ENCODE results near the gene ONECUT2. TPM values are rescaled to one million over a fixed set of nuclear protein-coding genes. Genes with fewer than 3 reads are reported as not detected.

Gene ONECUT2
- polyA plus RNA-seq, 3 donors: under 0.01 to 0.09 (median 0.01) TPM

DNA sequence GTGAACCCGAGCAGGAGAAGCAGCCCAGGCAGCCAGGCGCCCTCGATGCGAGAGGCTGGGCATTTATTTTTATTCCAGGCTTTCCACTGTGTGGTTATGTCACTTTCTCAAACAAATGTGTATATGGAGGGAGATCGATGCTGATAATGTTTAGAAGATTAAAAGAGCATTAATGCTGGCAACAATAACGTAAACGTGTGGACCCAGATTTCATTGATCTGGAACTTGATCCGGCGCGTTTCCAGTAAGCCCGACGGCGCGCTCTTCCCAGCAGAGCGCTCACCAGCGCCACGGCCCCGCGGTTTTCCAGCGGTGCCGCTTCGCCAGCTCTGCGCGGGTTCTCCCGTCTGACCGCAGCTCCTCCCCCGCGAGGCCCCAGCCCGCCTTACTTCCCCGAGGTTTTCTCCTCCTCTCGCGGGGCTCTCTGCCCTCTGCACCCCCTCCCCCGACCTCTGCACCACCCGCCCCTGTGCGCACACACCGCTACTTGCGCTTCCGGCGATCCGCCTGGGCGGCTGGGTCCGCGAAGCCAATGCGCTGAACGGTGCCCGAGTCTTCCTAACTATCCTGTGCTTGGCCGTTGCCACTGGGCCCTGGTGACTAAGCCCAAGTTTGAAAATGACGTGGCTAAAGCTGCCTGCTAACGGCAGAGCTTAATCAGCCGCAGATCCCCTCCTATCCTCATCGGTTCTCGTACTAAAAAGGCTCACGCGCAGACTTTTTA is 6.1 kb downstream of the ONECUT2 start:
- H3K27ac ChIP-seq (ENCODE audit: low read depth, low read length): no peak overlapping the region
- 2 to 3% (median 2%) methylated on average over 54 of the region's 54 CpGs for WGBS, 3 donors

DNA sequence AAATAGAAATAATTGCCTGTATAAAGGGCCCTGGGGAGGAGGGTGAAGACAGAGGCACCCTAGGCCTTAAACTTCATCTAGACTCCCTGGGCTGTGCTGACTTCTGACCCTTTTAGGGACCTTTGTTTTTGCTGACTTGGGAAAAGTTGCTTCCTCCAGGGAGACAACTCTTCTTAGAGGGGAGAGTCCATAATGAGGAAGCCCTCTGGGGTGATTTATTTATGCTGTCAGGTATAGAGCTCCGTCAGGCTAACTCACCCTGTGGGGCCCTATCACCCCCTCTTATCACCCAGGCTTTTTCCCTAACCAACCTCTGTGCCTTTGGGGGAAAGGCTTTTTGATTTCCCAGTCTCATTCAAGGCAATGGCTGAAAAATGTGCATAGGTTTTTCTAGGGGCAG is 8.1 kb downstream of the ONECUT2 start:
- WGBS, 3 donors: 3 to 20% (median 4%) methylated on average over 1 of the region's 1 CpG

DNA sequence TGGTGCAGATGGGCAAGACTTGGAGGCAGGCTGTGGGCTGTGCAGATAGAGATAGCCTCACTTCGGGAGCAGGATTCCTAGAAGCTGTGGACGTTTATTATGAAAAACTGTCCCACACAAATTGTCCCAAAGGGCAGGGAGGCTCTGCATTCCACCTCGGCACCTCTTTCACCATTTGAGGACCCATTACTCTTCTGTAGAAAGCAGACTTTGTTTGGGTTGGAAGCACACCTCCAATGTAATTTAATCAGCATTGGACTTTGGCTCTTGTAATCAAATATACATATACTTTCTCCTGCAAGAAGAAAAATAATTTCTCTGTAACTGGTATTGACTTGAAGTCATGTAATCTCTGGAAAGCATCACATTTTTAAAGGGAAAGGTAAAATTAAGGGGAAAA is 8.5 kb downstream of the ONECUT2 start:
- WGBS, 3 donors: 27 to 55% (median 41%) methylated on average over 3 of the region's 3 CpGs
- H3K27ac ChIP-seq (ENCODE audit: low read depth, low read length): no peak overlapping the region

More for the DNA sequence above, 8.1 kb downstream of the ONECUT2 start:
- no peak overlapping the region for H3K27ac ChIP-seq (ENCODE audit: low read depth, low read length)

DNA sequence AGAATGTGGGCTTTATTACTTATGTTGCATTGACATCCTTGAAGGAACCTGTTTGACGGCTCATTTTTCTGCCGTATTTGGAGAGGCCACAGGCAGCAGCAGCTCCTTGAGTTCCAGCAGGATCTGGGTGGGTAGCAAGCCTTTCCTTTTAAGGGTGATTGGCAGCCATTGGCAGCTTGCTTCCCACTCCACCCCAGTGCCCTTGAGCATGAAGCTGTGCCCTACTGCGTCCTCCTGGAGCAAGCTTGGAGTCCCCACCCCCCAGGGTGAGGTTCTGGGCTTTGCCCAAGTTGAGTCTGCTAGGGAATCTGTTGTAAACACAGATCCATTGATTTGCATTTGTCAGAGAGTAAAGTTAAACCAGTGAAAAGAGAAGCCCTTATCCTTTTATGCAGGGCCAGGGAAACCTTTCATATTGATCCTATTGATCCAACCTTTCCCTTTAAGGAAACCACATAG is 9.2 kb downstream of the ONECUT2 start:
- WGBS, 3 donors: 21 to 46% (median 39%) methylated on average over 3 of the region's 3 CpGs
- no peak overlapping the region for H3K27ac ChIP-seq (ENCODE audit: low read depth, low read length)

DNA sequence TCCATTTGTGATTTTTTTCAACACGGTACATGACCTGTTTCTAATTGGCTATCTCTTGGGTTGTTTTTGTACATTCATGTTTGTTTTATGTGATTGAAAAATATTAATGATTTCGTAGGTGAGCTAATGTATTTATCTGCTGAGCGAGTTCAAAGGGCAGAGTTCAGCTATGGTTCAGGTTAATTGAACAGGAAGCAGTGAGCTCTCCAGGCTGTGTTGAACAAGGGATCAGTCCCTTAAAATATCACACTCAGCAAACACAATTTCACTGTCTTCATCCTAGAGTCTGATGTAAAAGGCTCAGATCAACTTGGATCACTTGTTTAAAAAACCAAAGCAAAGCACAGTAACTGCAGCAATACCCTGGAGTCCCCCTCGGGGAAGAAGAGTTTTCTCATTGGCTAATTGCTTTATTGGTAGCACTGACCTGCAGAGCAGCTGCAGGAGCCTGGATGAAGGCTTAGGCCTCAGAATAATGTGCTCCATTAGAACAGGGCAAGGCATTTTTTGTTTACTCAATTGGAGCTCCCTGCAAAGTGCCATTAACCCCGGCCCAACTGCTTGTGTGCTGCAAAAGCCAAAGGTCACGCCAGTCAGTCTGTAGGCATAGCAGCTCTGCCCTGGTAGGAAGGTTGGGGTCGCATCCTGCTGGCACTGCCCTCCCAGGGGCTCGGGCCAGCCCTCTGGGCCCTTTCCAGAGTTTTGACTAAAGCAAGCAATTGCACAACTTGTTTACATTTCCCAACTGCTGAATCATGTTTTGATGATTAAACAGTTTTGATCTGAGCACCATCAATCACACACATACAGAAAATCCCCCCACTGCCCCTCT is 10.5 kb downstream of the ONECUT2 start:
- no peak overlapping the region for H3K27ac ChIP-seq (ENCODE audit: low read depth, low read length)
- WGBS, 3 donors: 25 to 37% (median 26%) methylated on average over 8 of the region's 8 CpGs

DNA sequence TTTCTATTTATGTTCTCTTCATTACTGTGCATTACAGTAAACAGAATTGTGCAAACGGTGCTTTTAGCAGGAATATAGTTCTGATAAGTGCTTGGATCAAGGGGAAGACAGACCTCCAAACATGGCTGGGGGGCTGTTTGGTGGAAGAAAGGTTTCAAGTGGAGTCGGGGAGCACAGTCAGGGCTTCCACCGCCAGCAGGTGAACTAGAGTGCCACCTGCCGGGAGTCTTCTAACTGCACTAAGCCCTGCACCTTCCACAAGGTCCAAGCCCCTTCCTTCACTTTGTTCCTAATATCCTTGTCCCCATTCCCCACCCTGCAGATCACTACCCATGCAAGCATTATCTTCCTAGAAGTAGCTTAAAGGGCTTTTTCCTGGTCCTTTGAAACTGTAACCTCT is 11.1 kb downstream of the ONECUT2 start:
- WGBS, 3 donors: 0 to 3% (median 2%) methylated on average over 4 of the region's 4 CpGs

DNA sequence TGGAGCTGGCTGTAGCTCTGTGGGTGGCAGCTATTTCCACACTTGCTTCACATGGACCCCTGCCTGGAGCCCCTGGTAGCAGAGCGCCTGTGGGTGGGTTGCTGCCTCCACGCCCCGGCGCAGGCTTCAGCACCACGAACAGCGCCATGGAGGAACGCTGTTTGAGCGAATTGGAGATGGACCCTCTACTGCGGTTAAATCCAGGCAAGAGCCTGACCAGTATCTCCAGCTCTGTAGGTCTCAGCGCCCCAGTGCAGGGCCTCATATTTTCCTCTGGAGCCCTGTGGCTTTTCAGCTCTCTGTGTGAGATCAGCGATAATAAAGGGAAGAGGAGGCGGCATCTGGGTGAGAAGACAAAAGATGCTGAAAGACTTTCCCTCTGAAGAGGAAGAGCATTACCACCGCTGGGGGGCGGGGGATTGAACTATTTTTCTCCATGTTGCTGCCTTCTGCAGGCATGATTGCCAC is 12.0 kb downstream of the ONECUT2 start:
- H3K27ac ChIP-seq (ENCODE audit: low read depth, low read length): no peak overlapping the region
- 3 to 6% (median 6%) methylated on average over 14 of the region's 14 CpGs for WGBS, 3 donors

More for the DNA sequence above, 11.1 kb downstream of the ONECUT2 start:
- no peak overlapping the region for H3K27ac ChIP-seq (ENCODE audit: low read depth, low read length)

GRCh38 chr18:57455576-57456129 is 20.5 kb downstream of the ONECUT2 start:
- WGBS, 3 donors: 46 to 54% (median 50%) methylated on average over 5 of the region's 5 CpGs
- H3K27ac ChIP-seq (ENCODE audit: low read depth, low read length): no peak overlapping the region

- WGBS, 3 donors: 94 to 98% (median 94%) methylated on average over 3 of the region's 3 CpGs
Observed at GRCh38 chr18:57461652-57462269, 26.6 kb downstream of the ONECUT2 start.

GRCh38 chr18:57466307-57466706 is 31.1 kb downstream of the ONECUT2 start:
- no peak overlapping the region for H3K27ac ChIP-seq (ENCODE audit: low read depth, low read length)
- 26 to 48% (median 26%) methylated on average over 2 of the region's 2 CpGs for WGBS, 3 donors

More at GRCh38 chr18:57461652-57462269, 26.6 kb downstream of the ONECUT2 start:
- H3K27ac ChIP-seq (ENCODE audit: low read depth, low read length): no peak overlapping the region

DNA sequence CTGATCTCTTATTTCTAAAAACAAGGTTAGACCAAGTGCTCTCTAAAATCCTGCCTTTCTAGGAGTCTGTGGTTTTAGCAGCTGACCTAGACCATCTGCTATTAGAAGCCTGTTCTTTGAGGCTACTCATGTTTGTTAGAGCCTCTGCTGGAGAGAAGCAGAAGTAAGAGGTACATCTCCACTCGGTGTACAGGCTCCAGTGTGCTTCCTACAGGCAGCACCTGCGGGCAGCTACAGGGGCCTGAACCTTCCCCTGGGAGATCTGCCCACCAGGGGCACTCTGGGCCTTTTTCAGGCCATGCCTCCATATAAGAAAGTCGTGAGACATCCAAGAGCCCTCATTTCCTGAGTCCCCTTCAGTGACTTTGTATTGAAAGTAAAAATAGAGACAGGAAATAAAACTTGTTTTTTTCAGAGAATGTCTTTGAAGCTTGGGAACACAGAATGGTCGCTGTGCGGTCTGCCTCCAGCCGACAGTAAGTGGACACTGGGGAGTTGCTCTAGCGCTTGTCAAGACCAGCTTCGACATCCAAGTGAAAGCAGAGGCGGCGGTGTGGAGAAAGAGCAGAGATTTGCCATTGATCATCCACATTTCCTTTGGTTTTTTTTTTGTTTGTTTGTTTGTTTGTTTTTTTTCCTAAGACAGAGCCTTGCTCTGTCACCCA is 31.7 kb downstream of the ONECUT2 start:
- H3K27ac ChIP-seq (ENCODE audit: low read depth, low read length): no peak overlapping the region
- 54 to 71% (median 62%) methylated on average over 10 of the region's 10 CpGs for WGBS, 3 donors

DNA sequence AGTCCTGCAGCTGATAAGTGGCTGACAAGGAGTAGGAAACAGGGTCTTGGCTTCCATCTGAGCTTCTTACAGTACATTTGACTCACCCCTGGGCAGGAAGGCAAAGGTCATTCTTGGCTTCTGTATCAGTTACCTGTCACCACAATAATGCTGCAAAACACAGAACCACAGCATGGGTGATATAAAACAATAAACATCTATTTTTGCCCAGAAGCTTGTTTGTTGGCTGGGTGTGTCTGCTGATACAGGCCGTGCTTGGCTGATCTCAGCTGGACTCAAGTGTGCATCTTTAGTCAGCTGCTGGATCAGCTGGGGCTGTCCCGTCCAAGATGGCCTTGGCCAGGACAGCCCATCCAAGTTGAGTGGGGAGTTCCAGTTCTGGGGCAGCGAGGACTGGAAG is 34.7 kb downstream of the ONECUT2 start:
- H3K27ac ChIP-seq (ENCODE audit: low read depth, low read length): no peak overlapping the region
- 35 to 72% (median 51%) methylated on average over 3 of the region's 3 CpGs for WGBS, 3 donors

DNA sequence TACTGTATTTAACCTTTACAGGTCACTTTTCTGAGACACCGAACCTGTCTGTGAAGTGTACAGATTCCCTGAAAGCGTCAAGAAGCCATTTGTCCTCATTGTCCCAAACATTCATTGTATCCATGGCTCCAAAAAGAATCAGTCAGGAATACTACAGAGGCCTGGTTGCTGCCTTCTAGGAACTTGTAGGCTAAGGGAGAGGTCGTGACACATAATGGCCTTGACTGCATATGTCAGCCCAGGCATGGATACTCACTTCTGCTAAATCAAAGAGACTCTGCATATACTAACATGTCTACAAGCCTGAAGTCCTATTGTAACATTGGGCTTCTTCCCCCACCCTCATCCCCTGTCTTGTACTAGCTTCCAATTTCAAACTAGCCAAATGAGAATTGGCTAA is 40.2 kb downstream of the ONECUT2 start:
- WGBS, 3 donors: 77 to 83% (median 80%) methylated on average over 3 of the region's 3 CpGs
- no peak overlapping the region for H3K27ac ChIP-seq (ENCODE audit: low read depth, low read length)

DNA sequence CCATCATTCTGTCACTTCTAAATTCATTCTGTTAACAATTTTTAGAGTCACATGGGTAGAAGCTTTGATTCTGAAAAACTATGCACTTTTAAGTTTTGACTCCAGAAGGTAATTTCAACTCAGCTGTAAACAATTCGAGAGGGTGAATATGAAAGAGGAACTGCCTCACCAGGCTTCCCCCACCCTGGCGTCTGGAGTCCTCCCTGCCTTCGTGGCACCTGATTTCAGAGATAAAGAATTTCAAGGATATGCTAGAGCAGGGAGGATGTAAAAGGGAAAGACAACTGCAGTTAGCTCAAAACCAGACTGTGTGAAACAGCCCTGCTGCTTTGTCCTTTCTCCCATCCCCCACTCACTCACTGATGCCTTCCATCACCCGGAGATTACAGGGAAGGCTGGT is 40.7 kb downstream of the ONECUT2 start:
- no peak overlapping the region for H3K27ac ChIP-seq (ENCODE audit: low read depth, low read length)
- 28 to 39% (median 31%) methylated on average over 4 of the region's 4 CpGs for WGBS, 3 donors

DNA sequence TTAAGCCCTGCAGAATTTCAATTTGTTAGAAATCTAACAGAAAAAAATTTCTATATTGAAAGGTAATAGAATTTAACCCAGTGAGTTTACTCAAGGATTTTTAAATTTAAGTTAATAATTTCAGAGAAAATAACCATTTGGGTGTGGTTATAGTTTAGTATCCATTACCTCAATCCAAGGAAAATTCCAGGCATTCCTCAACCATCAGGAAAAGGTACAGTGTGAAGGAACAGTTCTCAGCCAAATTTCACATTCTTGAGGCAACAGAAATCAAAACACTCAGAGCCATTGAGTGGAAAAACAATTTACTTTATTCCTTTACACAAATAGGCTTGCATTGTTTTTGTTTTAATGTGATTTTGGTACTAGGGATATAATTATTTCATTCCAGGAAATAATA is 45.6 kb downstream of the ONECUT2 start:
- no peak overlapping the region for H3K27ac ChIP-seq (ENCODE audit: low read depth, low read length)

- 65 to 72% (median 70%) methylated on average over 7 of the region's 7 CpGs for WGBS, 3 donors
Observed at GRCh38 chr18:57497372-57498294, 62.5 kb downstream of the ONECUT2 start.

DNA sequence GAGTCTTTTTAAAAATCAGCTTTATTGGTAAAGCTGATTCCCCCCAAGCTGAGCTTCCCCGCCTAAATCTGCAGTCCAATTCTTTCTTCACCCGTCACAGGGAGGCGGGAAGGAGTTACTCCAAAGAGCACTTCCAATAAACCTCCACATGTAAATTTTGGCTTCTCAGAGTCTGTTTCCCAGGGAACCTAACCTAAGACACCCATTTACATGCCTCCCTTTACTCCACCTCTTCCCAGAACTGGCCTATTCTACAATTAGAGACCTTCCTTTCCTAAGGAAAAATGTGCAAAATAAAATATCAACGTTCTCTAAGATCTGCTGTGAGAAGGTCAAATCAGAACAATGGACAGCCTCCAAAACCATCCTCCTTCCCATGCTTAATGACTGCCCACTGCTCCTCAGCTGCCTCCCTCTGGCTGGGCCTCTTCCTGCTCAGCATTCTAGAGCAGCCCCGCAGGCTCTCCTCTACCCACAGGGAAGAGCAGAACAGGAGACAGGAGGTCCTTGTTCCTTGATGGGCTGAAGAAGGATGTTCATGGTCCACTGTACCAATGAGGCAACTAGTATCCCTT is 63.6 kb downstream of the ONECUT2 start:
- no peak overlapping the region for H3K27ac ChIP-seq (ENCODE audit: low read depth, low read length)
- 53 to 70% (median 69%) methylated on average over 5 of the region's 5 CpGs for WGBS, 3 donors

More at GRCh38 chr18:57497372-57498294, 62.5 kb downstream of the ONECUT2 start:
- H3K27ac ChIP-seq (ENCODE audit: low read depth, low read length): no peak overlapping the region
